Measurements from ENCODE around the gene ADAMTSL5.

- no peak for TF ChIP-seq CTCF (conservative IDR thresholded peaks at IDR 0.05; ENCODE audit: low read depth, low read length)
- no peak for TF ChIP-seq EZH2 (IDR thresholded peaks at IDR 0.05; ENCODE audit: borderline replicate concordance, low read depth, low read length, poor library complexity, severe bottlenecking)
Measured at GRCh38 chr19:1521636-1522035, 8.8 kb upstream of the ADAMTSL5 start.

All from A673 (cell line).